Activated naive CD8-positive, alpha-beta T cell treated with anti-CD3 and anti-CD28 coated beads, Interleukin-2, amount 50 U/mL, for 24 hours (primary cell): ENCODE data around the gene PPP3CA.
A peak's percentile ranks its signal among the peaks of the same experiment; 100 is the strongest.
"Not testable (repeated sequence)": the region's sequence is repeated elsewhere in the genome, so short reads cannot be mapped to it uniquely, and the experiment has no call there.

Experiments
- ATAC-seq: fragments of 150-1000 bp; cut with Tn5 transposase; one replicate; pipeline ENCODE4 v1.10.0; 2021
- DNase-seq: peaks from one replicate; pipeline ENCODE4 v3.0.0; 2021
- H3K27ac Mint-ChIP-seq: one replicate; pipeline ENCODE4 v1.8.0; 2021; ENCODE audit warnings: mild to moderate bottlenecking, mixed read lengths
- H3K27me3 Mint-ChIP-seq: one replicate; pipeline ENCODE4 v1.8.0; 2021; ENCODE audit warnings: mixed read lengths
- H3K36me3 Mint-ChIP-seq: one replicate; pipeline ENCODE4 v1.8.0; 2021; ENCODE audit warnings: low read depth, mixed read lengths
- H3K4me1 Mint-ChIP-seq: one replicate; pipeline ENCODE4 v1.8.0; 2021; ENCODE audit warnings: mixed read lengths
- H3K4me3 Mint-ChIP-seq: one replicate; pipeline ENCODE4 v1.8.0; 2021; ENCODE audit warnings: mild to moderate bottlenecking, moderate library complexity, mixed read lengths
- H3K9me3 Mint-ChIP-seq: one replicate; pipeline ENCODE4 v1.8.0; 2021; ENCODE audit warnings: mixed read lengths

PPP3CA gene

DNA sequence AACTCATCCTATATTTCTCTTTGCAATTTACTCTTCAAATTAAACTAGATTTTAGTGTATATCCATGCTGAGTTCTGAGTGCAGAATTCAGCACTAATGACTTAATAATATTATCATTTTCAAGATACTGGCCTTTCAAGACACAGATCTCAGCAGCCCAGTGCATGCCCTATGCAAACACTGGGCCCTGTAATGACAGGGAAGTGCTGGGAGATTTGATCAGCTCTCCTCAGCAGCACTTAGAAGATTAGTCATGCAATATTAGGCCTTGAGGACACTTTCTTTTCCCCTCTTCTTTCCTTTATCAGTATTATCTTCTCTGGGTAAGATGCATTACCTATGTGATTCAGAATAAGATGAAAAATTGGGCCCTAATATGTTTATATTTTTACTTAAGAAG is 207.1 kb downstream of the PPP3CA start:
- H3K4me3 Mint-ChIP-seq, result no peak overlapping the region

GRCh38 chr4:101136373-101137370 is 210.7 kb downstream of the PPP3CA start:
- H3K9me3 Mint-ChIP-seq, result peaks cover 11% of the 10 kb centered on the region
- H3K4me1 Mint-ChIP-seq, result peaks cover 47% of the 10 kb centered on the region
- H3K36me3 Mint-ChIP-seq, result peaks cover 3% of the 10 kb centered on the region
- no peaks in the 10 kb centered on the region for H3K27me3 Mint-ChIP-seq
- no peak overlapping the region for H3K27ac Mint-ChIP-seq
- no peak overlapping the region for H3K4me3 Mint-ChIP-seq
- ATAC-seq, result no peak
- no peak for DNase-seq

More for the DNA sequence above, 207.1 kb downstream of the PPP3CA start:
- DNase-seq (no peak), ATAC-seq (no peak)
- Mint-ChIP-seq H3K27ac (no peak overlapping the region), H3K9me3 (peaks cover 4% of the 10 kb centered on the region), H3K4me1 (peaks cover 43% of the 10 kb centered on the region), H3K36me3 (no peaks in the 10 kb centered on the region), H3K27me3 (no peaks in the 10 kb centered on the region)

- Mint-ChIP-seq H3K4me3 (peak overlapping the region; percentile 57), H3K27ac (peak overlapping the region; percentile 23), H3K9me3 (peaks cover 7% of the 10 kb centered on the region), H3K36me3 (peaks cover 3% of the 10 kb centered on the region), H3K27me3 (no peaks in the 10 kb centered on the region), H3K4me1 (peaks cover 41% of the 10 kb centered on the region)
- DNase-seq (no peak), ATAC-seq (no peak)
These were observed 211.8 kb downstream of the PPP3CA start for GRCh38 chr4:101135371-101136010.

- DNase-seq, H3K36me3 Mint-ChIP-seq, H3K27ac Mint-ChIP-seq, H3K27me3 Mint-ChIP-seq, ATAC-seq, H3K4me3 Mint-ChIP-seq, H3K9me3 Mint-ChIP-seq: not testable (repeated sequence)
- H3K4me1 Mint-ChIP-seq, result peaks cover 48% of the 10 kb centered on the region
These were observed 216.3 kb downstream of the PPP3CA start for GRCh38 chr4:101131058-101131457.

DNA sequence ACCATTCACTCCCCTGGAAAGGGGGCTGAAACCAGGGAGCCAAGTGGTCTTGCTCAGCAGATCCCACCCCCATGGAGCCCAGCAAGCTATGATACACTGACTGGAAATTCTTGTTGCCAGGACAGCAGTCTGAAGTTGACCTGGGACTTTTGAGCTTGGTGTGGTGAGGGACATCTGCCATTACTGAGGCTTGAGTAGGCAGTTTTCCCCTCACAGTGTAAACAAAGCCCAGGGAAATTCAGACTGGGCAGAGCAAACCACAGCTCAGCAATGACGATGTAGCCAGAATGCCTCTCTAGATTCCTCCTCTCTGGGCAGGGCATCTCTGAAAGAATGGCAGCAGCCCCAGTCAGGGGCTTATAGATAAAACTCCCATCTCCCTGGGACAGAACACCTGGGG is 218.4 kb downstream of the PPP3CA start:
- not testable (repeated sequence) for ATAC-seq, H3K36me3 Mint-ChIP-seq, H3K27ac Mint-ChIP-seq, DNase-seq, H3K9me3 Mint-ChIP-seq, H3K4me3 Mint-ChIP-seq, H3K27me3 Mint-ChIP-seq
- peaks cover 42% of the 10 kb centered on the region for H3K4me1 Mint-ChIP-seq

DNA sequence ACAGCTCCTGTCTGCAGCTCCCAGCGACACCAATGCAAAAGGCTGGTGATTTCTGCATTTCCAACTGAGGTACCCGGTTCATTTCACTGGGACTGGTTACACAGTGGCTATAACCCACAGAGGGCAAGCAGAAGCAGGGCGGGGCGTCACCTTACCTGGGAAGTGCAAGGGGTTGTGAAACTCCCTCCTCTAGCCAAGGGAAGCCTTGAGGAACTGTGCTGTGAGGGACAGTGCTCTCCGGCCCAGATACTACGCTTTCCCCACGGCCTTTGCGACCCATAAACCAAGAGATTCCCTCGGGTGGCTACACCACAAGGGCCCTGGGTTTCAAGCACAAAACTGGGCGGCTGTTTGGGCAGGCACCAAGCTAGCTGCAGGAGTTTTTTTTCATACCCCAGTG is 218.9 kb downstream of the PPP3CA start:
- Mint-ChIP-seq H3K27me3 (no peaks in the 10 kb centered on the region), H3K4me1 (peaks cover 43% of the 10 kb centered on the region), H3K27ac (no peak overlapping the region), H3K9me3 (peaks cover 7% of the 10 kb centered on the region), H3K4me3 (no peak overlapping the region), H3K36me3 (peaks cover 3% of the 10 kb centered on the region)
- DNase-seq (no peak), ATAC-seq (no peak)

DNA sequence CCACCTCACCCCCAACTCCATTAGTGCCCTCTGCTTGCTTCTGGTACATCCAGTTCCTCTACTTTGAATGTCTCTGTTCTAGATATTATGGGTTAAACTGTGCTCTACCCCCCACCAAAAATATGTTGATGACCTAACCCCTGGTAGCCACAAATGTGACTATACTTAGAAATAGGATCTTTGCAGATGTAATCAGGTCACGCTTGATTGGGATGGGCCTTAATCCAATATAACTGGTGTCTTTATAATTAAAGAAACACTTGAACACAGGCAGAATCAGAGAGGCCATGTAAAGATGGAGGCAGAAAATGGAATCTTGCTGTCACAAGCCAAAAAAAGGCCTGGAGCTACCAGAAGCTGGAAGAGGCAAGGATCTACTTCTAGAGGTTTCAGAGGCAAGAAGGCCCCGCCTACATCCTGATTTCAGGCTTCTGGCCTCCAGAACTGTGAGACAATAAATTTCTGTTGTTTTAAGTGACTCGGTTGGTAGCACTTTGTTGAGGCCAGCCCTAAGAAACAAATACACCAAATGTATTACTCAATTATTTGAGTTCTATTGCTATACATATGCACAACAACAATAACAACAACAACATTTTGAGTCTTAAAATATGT is 220.0 kb downstream of the PPP3CA start:
- Mint-ChIP-seq H3K4me3 (no peak overlapping the region), H3K4me1 (peaks cover 47% of the 10 kb centered on the region), H3K9me3 (no peaks in the 10 kb centered on the region), H3K27me3 (no peaks in the 10 kb centered on the region), H3K27ac (peak overlapping the region; percentile 7), H3K36me3 (peaks cover 3% of the 10 kb centered on the region)
- no peak for ATAC-seq
- DNase-seq, result no peak

DNA sequence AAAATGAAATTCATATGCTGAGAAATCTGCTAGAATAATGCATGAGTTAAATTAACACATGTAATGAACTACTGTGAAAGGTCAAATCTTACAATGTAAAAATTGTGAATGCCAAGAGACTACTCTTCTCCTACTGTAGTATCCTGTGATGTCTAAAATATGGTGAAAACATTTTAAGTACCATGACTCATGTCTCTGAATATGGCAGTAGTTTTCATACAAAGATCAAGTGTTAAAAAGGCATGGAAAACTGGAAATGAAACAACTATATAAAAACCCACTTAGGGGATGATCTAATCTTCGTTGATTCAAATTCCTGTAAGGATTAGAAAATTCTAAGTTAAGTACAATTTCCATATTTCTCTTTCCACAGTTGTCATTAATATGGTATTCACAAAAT is 221.3 kb downstream of the PPP3CA start:
- no peak overlapping the region for H3K27ac Mint-ChIP-seq
- peaks cover 3% of the 10 kb centered on the region for H3K36me3 Mint-ChIP-seq
- no peak overlapping the region for H3K4me3 Mint-ChIP-seq
- DNase-seq (no peak), ATAC-seq (peak; percentile 61)
- no peaks in the 10 kb centered on the region for H3K9me3 Mint-ChIP-seq
- H3K27me3 Mint-ChIP-seq, result no peaks in the 10 kb centered on the region
- H3K4me1 Mint-ChIP-seq, result peaks cover 43% of the 10 kb centered on the region

- Mint-ChIP-seq H3K36me3 (peaks cover 2% of the 10 kb centered on the region), H3K4me3 (no peak overlapping the region), H3K27ac (no peak overlapping the region), H3K27me3 (no peaks in the 10 kb centered on the region), H3K9me3 (no peaks in the 10 kb centered on the region), H3K4me1 (peaks cover 43% of the 10 kb centered on the region)
- no peak for DNase-seq
- ATAC-seq, result no peak
These were observed 222.0 kb downstream of the PPP3CA start for GRCh38 chr4:101125045-101125942.

GRCh38 chr4:101123231-101123630 is 224.1 kb downstream of the PPP3CA start:
- Mint-ChIP-seq H3K9me3 (no peaks in the 10 kb centered on the region), H3K4me3 (no peak overlapping the region), H3K36me3 (no peaks in the 10 kb centered on the region), H3K27me3 (no peaks in the 10 kb centered on the region), H3K4me1 (peaks cover 41% of the 10 kb centered on the region), H3K27ac (peak overlapping the region; percentile 13)
- peak; percentile 61 for ATAC-seq
- DNase-seq, result no peak

GRCh38 chr4:101122019-101122418 is 225.3 kb downstream of the PPP3CA start:
- no peaks in the 10 kb centered on the region for H3K36me3 Mint-ChIP-seq
- H3K27me3 Mint-ChIP-seq, result no peaks in the 10 kb centered on the region
- no peaks in the 10 kb centered on the region for H3K9me3 Mint-ChIP-seq
- H3K4me1 Mint-ChIP-seq, result peaks cover 35% of the 10 kb centered on the region
- ATAC-seq (no peak), DNase-seq (no peak)
- H3K27ac Mint-ChIP-seq, result no peak overlapping the region
- no peak overlapping the region for H3K4me3 Mint-ChIP-seq

DNA sequence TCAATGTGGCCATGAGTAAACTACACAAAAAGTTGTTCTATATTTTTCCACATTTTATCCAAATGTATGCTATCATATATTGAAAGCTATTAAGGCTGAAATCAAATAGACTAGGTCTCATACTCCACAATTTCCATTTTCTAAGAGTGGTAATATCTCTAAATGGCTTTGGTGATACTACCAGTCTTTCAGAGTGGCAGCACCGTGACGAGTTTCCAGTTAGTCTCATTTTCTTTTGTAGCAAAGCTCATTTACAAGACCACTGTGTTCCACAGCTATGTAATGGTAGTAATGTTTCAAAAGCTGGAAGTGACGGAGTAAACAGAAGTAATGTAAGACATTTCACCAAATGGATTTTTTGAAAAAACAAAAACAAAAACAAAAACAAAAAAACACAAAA is 228.2 kb downstream of the PPP3CA start:
- Mint-ChIP-seq H3K27ac (no peak overlapping the region), H3K9me3 (no peaks in the 10 kb centered on the region), H3K27me3 (no peaks in the 10 kb centered on the region), H3K4me1 (peaks cover 17% of the 10 kb centered on the region), H3K4me3 (no peak overlapping the region), H3K36me3 (no peaks in the 10 kb centered on the region)
- DNase-seq (no peak), ATAC-seq (no peak)

DNA sequence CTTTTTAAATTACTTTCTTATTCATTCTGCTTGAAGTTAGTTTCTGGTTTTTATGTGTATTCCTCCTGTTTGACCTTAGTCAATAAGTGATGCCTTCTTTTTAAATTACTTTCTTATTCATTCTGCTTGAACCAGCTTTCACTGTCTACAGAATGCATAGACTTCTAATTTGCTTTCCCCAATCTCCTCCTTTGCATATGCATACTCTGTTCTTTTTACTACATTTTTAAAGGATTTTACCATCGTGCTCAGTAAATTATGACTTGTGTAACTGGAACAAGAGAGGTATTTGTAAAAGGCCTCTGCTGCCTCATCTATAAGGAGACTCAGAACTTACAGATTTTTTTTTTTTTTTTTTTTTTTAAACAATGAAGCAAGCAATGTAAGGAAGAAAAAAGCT is 228.7 kb downstream of the PPP3CA start:
- Mint-ChIP-seq H3K36me3 (no peaks in the 10 kb centered on the region), H3K4me1 (peaks cover 15% of the 10 kb centered on the region), H3K27ac (no peak overlapping the region), H3K27me3 (no peaks in the 10 kb centered on the region), H3K4me3 (no peak overlapping the region), H3K9me3 (no peaks in the 10 kb centered on the region)
- DNase-seq (no peak), ATAC-seq (no peak)

GRCh38 chr4:101115887-101116286 is 231.4 kb downstream of the PPP3CA start:
- H3K36me3 Mint-ChIP-seq, result no peaks in the 10 kb centered on the region
- H3K4me1 Mint-ChIP-seq, result peaks cover 2% of the 10 kb centered on the region
- DNase-seq (no peak), ATAC-seq (no peak)
- no peaks in the 10 kb centered on the region for H3K27me3 Mint-ChIP-seq
- no peaks in the 10 kb centered on the region for H3K9me3 Mint-ChIP-seq
- no peak overlapping the region for H3K27ac Mint-ChIP-seq
- no peak overlapping the region for H3K4me3 Mint-ChIP-seq
